HG02623 (cell line): Measurements from ENCODE around the gene MGAM2.

Source experiments
- ATAC-seq: cut with Tn5 transposase; IDR thresholded peaks from one replicate; pipeline ENCODE4 v1.9.1; 2021; ENCODE audit warnings: moderate library complexity; ENCODE audit not compliant: unreplicated experiment

The MGAM2 gene

DNA sequence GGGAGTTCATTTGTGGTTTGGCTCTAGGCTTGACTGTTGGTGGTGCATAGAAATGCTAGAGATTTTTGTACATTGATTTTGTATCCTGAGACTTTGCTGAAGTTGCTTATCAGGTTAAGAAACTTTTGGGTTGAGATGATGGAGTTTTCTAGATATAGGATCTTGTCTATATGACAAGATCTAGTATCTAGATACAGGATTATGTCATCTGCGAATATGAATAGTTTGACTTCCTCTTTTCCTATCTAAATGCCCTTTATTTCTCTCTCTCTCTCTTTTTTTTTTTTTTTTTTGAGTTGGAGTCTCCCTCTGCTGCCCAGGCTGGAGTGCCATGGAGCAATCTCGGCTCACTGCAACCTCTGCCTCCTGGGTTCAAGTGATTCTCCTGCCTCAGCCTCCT lies 62.9 kb downstream of the MGAM2 start:
- ATAC-seq, result no peak

DNA sequence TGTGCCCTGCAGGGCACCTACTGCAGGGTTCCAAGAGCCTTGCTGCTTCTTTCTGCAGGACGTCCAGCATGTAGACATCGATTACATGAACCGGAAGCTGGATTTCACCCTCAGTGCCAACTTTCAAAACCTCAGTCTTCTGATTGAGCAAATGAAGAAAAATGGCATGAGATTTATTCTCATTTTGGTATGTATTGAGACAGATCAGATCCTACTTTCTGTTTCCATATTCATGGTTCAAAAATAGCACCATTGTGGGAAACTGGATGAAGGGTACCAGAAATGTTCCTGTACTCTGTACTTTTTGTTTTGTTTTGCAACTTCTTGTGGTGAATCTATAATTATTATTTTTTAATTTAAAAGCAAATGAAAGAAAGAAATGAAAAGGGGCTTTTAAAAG lies 64.1 kb downstream of the MGAM2 start:
- ATAC-seq, result no peak

- no peak for ATAC-seq
Observed at GRCh38 chr7:142176901-142177300, 65.4 kb downstream of the MGAM2 start.

DNA sequence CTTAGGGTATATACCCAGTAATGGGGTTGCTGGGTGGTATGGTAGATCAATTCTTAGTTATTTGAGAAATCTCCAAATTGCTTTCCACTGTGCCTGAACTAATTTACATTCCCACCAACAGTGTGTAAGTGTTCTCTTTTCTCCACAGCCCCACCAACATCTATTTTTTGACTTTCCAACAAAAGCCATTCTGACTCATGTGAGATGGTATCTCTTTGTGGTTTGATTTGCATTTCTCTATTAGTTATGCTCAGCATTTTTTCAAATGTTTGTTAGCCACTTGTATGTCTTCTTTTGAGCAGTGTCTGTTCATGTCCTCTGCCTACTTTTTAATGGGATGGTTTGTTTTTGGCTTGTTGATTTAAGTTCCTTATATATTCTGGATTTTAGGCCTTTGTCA lies 66.4 kb downstream of the MGAM2 start:
- ATAC-seq, result no peak

DNA sequence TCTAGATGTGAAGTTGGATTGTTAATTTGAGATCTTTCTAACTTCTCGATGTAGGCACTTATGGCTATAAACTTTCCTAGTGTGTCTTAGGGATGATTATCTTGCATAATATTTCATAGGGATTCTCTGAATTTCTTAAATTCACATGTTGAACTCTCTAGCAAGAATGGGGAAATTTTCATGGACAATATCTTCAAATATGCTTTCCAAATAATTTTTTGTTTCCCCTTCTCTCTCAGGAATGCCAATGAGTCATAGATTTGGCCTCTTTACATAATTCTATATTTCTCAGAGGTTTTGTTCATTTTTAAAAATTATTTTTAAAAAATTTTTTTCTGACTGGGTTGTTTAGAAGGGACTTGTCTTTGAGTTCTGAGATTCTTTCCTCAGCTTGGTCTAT lies 68.9 kb downstream of the MGAM2 start:
- ATAC-seq, result no peak

- ATAC-seq, result no peak
Observed at GRCh38 chr7:142181211-142181610, 69.7 kb downstream of the MGAM2 start.

- ATAC-seq, result no peak
Observed at GRCh38 chr7:142181966-142182365, 70.4 kb downstream of the MGAM2 start.

DNA sequence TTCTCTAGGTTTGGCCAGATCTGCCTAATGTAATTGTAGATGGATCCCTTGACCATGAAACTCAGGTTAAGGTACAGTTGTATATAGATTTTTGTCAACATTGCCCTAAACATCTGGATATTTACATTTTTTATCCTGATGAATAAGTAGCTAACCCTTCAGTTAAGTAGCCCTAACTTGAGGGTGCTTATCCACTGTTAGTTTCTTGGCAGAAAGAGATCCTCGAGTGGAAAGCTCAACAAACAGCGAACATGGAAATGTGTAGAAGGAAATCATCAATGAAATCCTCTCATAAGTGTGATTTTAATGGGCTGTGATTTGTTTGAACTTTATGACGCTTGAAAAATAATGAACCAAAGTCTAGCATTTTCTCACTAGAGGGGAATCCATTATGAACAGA lies 73.6 kb downstream of the MGAM2 start:
- no peak for ATAC-seq

- ATAC-seq, result no peak
Observed at GRCh38 chr7:142185801-142186200, 74.3 kb downstream of the MGAM2 start.

DNA sequence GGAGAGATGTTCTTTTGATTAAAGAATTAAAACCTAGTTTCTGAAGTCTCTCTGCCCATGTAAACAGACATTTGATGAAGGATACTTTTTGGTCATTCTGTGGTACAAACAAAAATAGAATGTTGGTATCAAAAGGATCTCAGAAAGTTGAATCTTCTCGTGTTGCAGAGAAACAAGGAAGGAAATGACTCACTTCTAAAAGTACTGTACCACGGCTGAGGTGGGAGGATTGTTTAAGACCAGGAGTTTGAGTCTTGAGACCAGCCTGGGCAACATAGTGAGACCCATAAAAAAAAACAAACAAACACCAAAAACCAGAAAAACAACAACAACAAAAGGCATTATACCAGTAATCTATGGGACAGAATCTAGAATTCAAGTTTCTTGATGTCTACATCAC lies 76.6 kb downstream of the MGAM2 start:
- no peak for ATAC-seq

GRCh38 chr7:142188846-142189245 lies 77.3 kb downstream of the MGAM2 start:
- no peak for ATAC-seq

GRCh38 chr7:142194201-142194600 lies 82.7 kb downstream of the MGAM2 start:
- ATAC-seq, result no peak

DNA sequence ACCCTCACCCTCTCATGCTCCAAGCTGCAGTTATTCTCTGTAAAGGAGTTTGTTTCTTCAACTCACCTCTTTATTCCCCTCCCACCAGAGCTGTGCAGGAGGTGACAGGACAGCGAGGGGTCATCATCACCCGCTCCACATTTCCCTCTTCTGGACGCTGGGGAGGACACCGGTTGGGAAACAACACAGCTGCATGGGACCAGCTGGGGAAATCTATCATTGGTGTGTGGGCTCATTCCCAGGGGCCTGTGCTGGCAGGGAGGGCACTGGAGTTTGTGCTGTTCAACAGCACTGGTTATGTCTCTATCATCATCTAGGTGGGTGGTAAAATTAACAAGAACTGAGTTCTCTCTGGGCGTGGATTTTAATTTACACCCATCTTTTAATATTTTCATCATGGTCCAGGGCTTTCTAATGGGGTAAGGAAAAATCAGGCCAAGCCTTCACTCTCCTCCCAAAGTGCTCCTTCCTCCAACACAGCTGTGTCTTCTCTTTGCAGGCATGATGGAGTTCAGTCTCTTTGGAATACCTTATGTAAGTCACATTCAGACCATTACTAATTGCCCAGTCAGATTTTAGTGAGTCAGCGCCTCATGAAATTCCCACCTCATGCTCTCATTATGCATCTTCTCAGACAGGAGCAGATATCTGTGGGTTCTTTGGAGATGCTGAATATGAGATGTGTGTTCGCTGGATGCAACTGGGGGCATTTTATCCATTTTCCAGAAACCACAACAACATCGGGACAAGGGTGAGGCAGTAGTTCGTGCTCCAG lies 84.7 kb downstream of the MGAM2 start:
- ATAC-seq, result no peak

DNA sequence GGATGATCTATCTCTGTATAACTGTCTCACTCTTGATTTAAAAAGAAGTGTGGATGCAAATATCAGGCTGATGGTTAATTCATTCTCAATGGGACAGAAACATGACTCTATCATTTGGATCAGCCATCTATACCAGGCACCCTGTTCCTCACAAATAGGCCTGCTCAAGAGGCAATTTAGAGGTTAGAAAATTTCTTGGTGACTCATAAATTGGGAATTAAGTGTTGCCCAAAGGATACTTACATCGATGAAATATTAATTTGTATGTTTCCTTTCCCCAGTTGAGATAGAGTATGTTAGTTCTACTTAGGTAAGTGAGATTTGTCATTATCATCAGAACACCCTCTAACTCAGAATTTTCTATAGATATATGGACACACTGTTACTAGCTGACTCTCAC lies 88.7 kb downstream of the MGAM2 start:
- no peak for ATAC-seq

- ATAC-seq, result no peak
Observed at GRCh38 chr7:142228537-142229104, 117.1 kb downstream of the MGAM2 start.

DNA sequence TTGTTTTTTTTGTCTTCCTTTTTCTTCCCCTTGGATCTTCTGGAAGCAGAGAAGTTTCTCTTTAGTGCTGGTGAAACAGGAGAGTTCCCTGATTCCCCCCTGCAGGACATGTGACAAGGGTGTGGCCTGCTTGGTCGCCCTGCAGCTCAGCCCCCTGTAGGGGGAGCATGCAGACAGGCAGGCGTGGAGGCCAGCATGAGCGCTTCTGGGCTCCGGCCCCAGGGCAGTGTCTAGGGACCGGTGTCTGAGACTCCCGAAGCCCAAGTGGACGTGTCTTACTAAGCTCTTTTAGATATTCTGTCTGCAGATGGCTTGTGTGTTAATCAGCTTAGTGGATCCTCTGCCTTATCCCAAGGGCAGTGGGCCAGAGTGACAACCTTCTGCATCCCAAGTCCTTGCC lies 120.2 kb downstream of the MGAM2 start:
- ATAC-seq, result no peak

DNA sequence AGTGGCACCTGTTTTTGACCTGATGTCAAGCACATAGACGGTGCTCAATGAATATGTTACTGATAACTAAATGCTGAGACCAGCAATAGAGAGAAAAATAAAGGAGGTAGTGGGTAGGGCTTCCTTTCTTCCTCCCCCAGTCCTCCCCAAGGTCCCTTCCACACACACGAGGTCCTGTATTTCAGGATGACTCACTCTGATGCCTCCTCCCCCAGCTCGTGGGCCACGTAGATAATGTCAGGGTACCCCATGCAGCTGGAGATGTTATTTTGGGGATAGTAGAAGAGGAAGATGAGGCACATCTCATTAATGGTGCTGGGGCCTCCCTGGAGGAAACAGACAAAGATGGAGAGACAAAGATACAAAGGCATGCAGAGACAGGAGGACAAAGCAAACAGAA lies 129.0 kb downstream of the MGAM2 start:
- no peak for ATAC-seq

DNA sequence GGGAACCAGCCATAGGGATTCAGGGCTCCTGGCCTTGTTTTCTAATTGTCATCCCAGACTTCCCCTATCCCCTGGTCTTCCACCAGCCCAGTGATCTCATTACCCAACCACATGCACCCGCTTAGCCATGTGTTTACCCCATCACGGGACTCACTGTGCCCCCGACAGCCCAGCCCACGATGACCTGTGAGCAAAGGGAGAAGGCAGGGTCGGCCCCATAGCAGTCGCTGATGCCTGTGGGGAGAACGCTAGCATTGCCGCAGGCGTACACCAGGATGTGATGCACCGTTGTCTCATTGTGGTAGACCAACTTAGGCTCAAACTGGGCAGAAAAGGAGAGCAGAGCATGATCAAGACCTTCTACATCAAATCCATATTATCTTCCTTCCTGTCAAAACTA lies 132.3 kb downstream of the MGAM2 start:
- ATAC-seq, result no peak

DNA sequence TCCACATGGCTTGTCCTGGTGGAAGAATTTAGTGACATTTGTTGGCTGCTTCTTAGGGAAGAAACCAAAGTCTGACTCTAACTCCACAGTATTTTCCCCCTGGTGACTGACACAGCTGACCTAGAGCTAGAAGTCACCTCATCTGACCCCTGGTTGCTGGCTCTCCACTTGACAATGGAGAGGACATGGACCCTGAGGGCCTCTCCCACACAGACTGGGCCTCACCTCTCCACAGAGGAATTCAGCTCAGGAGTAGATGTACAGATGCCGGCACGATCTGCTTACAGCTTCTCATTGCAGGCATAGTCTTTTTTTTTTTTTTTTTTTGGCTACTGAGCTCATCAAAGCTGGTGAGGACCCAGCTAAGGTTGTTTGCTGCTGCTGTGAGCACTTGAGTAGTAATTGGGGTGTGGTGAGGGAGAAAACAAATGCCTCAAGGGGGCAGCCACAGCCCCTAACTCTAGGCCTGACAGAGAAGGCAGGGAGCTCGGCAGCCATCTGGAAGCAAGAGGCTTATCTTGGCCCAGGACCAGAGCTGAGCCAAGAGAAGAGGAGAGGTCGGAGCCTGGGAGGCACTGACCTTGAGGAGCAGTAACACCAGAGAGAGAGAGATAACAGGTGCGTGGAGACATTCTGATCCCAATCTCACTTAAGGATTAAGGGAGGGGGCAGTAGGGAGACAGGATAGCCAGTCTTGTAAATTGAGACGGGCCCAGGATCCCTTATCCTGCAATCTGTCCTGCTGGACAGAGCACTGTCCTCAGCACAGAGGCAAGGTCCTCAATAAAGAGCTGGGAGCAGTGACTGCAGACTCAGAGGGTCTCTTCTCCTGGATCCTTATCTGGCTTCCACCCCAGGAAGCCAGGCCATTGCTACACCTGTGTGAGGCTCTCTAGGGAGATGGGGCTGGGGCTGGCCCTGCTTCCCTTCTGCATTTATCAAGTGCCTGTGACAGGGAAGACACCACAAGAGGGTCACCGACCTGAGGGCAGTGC lies 136.9 kb downstream of the MGAM2 start:
- no peak for ATAC-seq

DNA sequence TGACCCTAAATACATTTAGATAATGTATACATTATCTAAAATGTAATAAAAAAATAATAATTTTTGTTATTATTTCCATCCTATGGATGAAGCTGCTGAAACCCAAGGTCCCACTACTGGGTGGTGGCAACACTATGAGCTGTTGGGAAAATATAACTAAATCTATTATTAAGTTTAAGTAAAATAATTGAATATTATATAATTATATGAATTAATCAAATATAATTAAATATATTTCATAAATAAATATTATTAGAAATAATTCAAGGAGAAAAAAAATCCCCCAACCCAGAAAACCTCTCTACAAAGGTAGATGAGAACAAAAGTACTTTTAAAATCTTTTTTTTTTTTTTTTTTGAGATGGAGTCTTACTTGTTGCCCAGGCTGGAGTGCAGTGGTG lies 138.4 kb downstream of the MGAM2 start:
- no peak for ATAC-seq

GRCh38 chr7:142250705-142251104 lies 139.2 kb downstream of the MGAM2 start:
- ATAC-seq, result no peak

DNA sequence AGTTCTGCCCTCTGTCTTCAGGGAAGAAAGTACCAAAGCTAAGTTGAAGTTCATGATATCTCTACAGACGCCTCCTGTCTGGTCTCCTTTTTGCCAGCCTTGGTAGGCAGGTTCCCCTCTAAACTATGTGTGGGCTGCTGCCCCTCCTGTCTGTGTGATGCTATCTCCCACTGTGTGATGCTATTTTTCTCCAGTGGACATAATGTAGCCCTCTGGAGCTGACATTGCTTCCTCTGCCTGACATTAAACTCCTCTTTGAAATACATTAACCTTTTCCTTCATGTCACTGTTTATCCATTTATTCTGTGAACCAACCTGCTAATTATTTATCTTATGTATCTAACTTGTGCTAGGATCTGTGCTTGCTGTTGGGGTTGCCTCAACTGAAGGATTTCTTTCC lies 146.4 kb downstream of the MGAM2 start, which contains the start of gene PRSS58:
PRSS58 (minus strand) TSS at position 101 of the 400 bp plus-strand sequence. CDS start 351 bp downstream, outside the sequence.
- no peak for ATAC-seq
